Measurements from ENCODE around the gene CFAP92. TPM values are rescaled to one million over a fixed set of nuclear protein-coding genes. Genes with fewer than 3 reads are reported as not detected.

The CFAP92 gene
- total RNA-seq, 1 donor from 2014 or later = not detected

DNA sequence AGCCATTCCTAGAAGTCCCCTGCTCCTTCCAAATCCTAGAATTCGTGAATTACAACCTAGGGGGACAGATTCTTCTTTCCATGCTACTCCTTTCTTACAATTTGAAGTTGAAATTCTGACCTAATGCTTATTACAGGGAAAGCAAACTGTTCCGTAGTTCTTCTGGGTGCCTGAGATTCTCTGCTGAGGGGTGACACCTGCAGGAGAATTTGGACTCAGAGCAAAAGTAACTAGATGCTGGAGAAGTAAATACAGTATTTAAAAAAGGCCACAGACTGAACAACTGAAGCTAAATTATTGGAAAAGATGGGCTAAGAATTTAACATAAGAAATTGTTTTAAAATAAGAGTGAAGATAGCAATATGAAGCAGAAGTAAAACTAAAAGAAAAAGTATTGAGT, 76.6 kb downstream of the CFAP92 start:
- TF ChIP-seq CTCF (IDR thresholded peaks at IDR 0.05) = no peak
- intact Hi-C loops (cut with micrococcal nuclease) = loop anchor here (1.0 kb wide), 1 partner anchor 300 kb away; no protein-coding TSS in a partner anchor
- CTCF ChIA-PET = interaction anchor here (0.6 to 1.1 kb wide), 2 partner anchors 20 to 131 kb away, joined by 3 read pairs; no protein-coding TSS in a partner anchor
- Mint-ChIP-seq H3K27ac (peak overlapping the region; percentile 6), H3K9me3 (peaks cover 15% of the 10 kb centered on the region), H3K27me3 (no peaks in the 10 kb centered on the region), H3K4me3 (no peak overlapping the region), H3K36me3 (ENCODE audit: low read depth) (peaks cover 51% of the 10 kb centered on the region), H3K4me1 (peaks cover 5% of the 10 kb centered on the region)
- POLR2A ChIA-PET = no interaction called here
- ATAC-seq (ENCODE audit: low read depth) (no peak), DNase-seq (no peak)

- POLR2A ChIA-PET = no interaction called here
- Mint-ChIP-seq H3K27ac (no peak overlapping the region), H3K4me3 (no peak overlapping the region), H3K9me3 (peaks cover 4% of the 10 kb centered on the region), H3K27me3 (no peaks in the 10 kb centered on the region), H3K4me1 (peaks cover 5% of the 10 kb centered on the region), H3K36me3 (ENCODE audit: low read depth) (peaks cover 68% of the 10 kb centered on the region)
- no peak for TF ChIP-seq CTCF (IDR thresholded peaks at IDR 0.05)
- CTCF ChIA-PET = no interaction called here
- ATAC-seq (ENCODE audit: low read depth) (no peak), DNase-seq (no peak)
- intact Hi-C loops (cut with micrococcal nuclease) = no loop called here
These were observed 78.8 kb downstream of the CFAP92 start for GRCh38 chr3:128914966-128915645.

DNA sequence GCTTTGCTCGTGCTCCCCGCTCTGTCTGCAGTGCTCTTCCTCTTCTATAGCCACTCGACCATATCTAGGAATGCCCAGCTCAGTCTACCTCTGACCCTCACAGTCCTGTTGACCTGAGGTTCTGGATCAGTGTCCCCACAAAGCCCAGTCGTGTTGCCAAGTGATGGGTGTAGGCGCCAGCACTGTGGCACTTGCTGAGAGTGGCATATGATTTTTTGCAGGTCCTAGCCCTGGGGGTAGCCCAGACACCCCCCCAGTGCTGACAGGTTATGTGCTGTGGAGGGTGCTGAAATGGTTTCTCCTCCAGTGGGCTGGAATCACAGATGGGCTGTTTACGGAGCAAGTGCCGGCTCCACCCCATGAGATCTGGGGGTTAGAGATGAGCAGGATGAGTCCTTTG, 82.0 kb downstream of the CFAP92 start:
- H3K36me3 Mint-ChIP-seq (ENCODE audit: low read depth) = peaks cover 84% of the 10 kb centered on the region
- no peak for ATAC-seq (ENCODE audit: low read depth)
- no peak for TF ChIP-seq CTCF (IDR thresholded peaks at IDR 0.05)
- CTCF ChIA-PET = no interaction called here
- no peaks in the 10 kb centered on the region for H3K4me1 Mint-ChIP-seq
- intact Hi-C loops (cut with micrococcal nuclease) = no loop called here
- DNase-seq = no peak
- no peak overlapping the region for H3K27ac Mint-ChIP-seq
- H3K4me3 Mint-ChIP-seq = no peak overlapping the region
- POLR2A ChIA-PET = no interaction called here
- H3K27me3 Mint-ChIP-seq = no peaks in the 10 kb centered on the region
- H3K9me3 Mint-ChIP-seq = no peaks in the 10 kb centered on the region

DNA sequence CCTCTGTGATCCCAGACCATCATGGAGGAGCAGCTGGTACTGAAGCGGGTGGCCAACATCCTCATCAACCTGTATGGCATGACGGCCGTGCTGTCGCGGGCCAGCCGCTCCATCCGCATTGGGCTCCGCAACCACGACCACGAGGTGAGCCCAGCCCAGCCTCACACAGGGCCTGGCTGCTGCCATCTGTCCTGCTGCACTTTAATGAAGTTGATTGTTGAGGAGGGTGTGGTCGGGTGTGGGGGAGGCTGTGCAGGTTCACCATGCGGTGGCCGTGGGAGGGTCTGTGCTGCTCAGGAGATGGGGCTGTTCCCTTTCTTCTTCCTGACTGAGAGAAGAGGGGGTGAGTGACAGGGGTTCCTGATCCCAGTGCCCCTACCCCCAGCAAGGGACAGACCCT, 83.9 kb downstream of the CFAP92 start:
- Mint-ChIP-seq H3K4me3 (no peak overlapping the region), H3K27me3 (no peaks in the 10 kb centered on the region), H3K27ac (no peak overlapping the region), H3K36me3 (ENCODE audit: low read depth) (peaks cover 88% of the 10 kb centered on the region), H3K9me3 (no peaks in the 10 kb centered on the region), H3K4me1 (no peaks in the 10 kb centered on the region)
- ChIA-PET POLR2A (no interaction called here), CTCF (no interaction called here)
- TF ChIP-seq CTCF (IDR thresholded peaks at IDR 0.05) = no peak
- intact Hi-C loops (cut with micrococcal nuclease) = no loop called here
- ATAC-seq (ENCODE audit: low read depth) (no peak), DNase-seq (no peak)

- no peak for DNase-seq
- CTCF ChIA-PET = no interaction called here
- no peak for ATAC-seq (ENCODE audit: low read depth)
- Mint-ChIP-seq H3K4me1 (no peaks in the 10 kb centered on the region), H3K36me3 (ENCODE audit: low read depth) (peaks cover 88% of the 10 kb centered on the region), H3K27me3 (no peaks in the 10 kb centered on the region), H3K27ac (no peak overlapping the region), H3K9me3 (no peaks in the 10 kb centered on the region), H3K4me3 (no peak overlapping the region)
- POLR2A ChIA-PET = interaction anchor here (0.6 kb wide), 1 partner anchor 814 kb away, joined by 5 read pairs; no protein-coding TSS in a partner anchor
- no peak for TF ChIP-seq CTCF (IDR thresholded peaks at IDR 0.05)
- intact Hi-C loops (cut with micrococcal nuclease) = no loop called here
These were observed 84.9 kb downstream of the CFAP92 start for GRCh38 chr3:128908951-128909350.
